Gastroesophageal sphincter (tissue), 4 donors: Measurements from ENCODE around the gene FOXS1. TPM values are rescaled to one million over a fixed set of nuclear protein-coding genes. Genes with fewer than 3 reads are reported as not detected.

Source experiments
- ATAC-seq: fragments of 150-250 bp; one replicate; pipeline ENCODE4 v1.9.1; 2016; ENCODE audit warnings: mild to moderate bottlenecking, moderate library complexity
- H3K27ac ChIP-seq, 4 donors: fragments of 200-600 bp; sonication (generic) in 3 of 4; 1 replicate in 3 of 4; 2 replicates in 1 of 4; pipeline ENCODE4 v1.5.1; 2016 to 2019
- H3K27me3 ChIP-seq: fragments of 200-600 bp; sonication (generic); one replicate; pipeline ENCODE4 v1.5.1; 2019
- H3K36me3 ChIP-seq, 2 donors: fragments of 200-600 bp; sonication (generic); one replicate each; pipeline ENCODE4 v1.5.1; 2019; ENCODE audit warnings: control low read depth in 1 of 2
- H3K4me1 ChIP-seq, 3 donors: fragments of 200-600 bp; sonication (generic); 1 replicate in 2 of 3; 2 replicates in 1 of 3; pipeline ENCODE4 v1.5.1; 2016 to 2019; ENCODE audit warnings: control low read depth in 2 of 3
- H3K4me3 ChIP-seq, 2 donors: fragments of 200-600 bp; sonication (generic); one replicate each; pipeline ENCODE4 v1.5.1; 2019; ENCODE audit warnings: mild to moderate bottlenecking in 1 of 2, moderate library complexity in 1 of 2
- H3K9me3 ChIP-seq, 3 donors: fragments of 200-600 bp; sonication (generic); one replicate each; pipeline ENCODE4 v1.5.1; 2017 to 2019; ENCODE audit warnings: control low read depth in 2 of 3
- EP300 ChIP-seq: sonication (generic); formaldehyde crosslinking; IDR thresholded peaks from one replicate; pipeline ENCODE4 v1.6.1; 2017; ENCODE audit warnings: antibody characterized with exemption, mild to moderate bottlenecking
- POLR2A ChIP-seq, 2 donors: fragments of 450-650 bp; IDR thresholded peaks; one replicate each; pipeline ENCODE4 v1.6.1; 2017; ENCODE audit warnings: antibody characterized with exemption in 2 of 2, mild to moderate bottlenecking in 2 of 2, moderate library complexity in 1 of 2
- POLR2AphosphoS5 ChIP-seq: sonication (generic); formaldehyde crosslinking; IDR thresholded peaks from one replicate; pipeline ENCODE4 v1.6.1; 2017; ENCODE audit warnings: antibody characterized with exemption
- WGBS, 2 donors: methylation state at CpG; one replicate each; pipeline ENCODE4 v1.1.5; 2018; ENCODE audit warnings: low coverage in 1 of 2; 5-methylcytosine and 5-hydroxymethylcytosine counted together
- total RNA-seq, 4 donors: library from RNA; depleted of rRNA; stranded (reverse); fragments of >200 nt; gene quantifications; one replicate each; pipeline ENCODE4 v1.1.0, GENCODE V29; 2016
- TF ChIP-seq, protein P1 (sequence below), 4 experiments: fragments of 200-600 bp in 2 of 4; fragments of 450-650 bp in 2 of 4; sonication (generic) in 1 of 4; IDR thresholded peaks; one replicate each; pipeline ENCODE4 v1.5.1; 2017 to 2019; ENCODE audit warnings: antibody characterized with exemption in 4 of 4, mild to moderate bottlenecking in 2 of 4, moderate library complexity in 2 of 4

Gene FOXS1
- total RNA-seq, 4 donors from 2014 or later = 0.62 to 3.9 (median 2.3) TPM; not detected in 1

DNA sequence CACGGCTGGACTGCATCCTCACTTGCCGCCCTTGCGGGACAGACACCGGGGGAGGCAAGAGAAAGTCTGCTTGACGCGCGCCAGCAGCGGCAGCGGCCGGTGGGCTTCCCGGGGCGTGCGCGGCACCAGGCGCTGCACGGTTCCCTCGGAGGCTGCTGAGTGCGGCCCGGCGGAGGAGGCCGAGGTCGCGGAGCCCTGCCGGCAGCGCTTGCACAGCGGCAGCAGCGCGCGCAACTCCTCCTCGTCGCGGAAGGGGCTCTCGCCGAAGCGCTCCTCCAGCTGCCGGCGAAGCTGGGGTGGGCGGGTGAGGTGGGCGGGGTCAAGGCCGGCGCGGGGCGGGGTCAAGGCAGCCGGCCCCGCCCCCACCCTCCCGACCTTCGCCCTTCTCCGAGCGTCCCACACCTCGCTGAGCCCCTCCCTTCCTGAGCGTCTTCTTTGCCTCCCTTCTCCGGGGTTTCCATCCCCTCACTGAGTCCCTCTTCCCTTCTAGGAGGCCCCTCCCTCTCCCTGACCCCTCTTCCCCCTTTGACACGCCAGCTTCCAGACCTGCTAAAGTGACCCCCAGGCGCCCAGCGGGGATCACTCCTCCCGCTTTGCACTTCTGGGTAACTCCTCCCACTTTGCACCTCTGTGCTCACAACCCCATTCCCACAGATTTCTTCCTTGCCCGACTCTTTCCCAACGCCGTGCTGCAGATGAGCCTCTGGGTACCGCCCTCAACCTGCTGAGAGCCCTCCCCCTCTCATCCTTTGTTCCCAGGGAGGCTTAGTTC lies 16.2 kb upstream of the FOXS1 start:
- H3K4me3 ChIP-seq = peak overlapping the region; percentile 14 to 59

DNA sequence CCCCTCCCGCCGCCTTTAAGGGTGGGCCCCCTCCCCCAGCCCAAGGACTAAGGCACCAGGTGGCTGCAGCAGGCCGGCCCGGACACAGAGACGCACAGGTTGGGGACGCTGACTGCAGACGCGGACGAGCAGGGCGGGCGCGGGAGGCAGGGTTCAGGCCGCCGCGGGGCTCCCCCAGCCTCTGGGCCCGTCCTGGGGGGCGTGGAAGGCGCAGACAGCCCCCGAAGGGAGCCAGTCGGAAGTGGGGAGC lies 15.7 kb upstream of the FOXS1 start:
- Histone ChIP-seq H3K27me3 (peaks cover 33% of the 10 kb centered on the region), H3K27ac (peak overlapping the region in 2 of 4 donors; percentile 8 to 50), H3K36me3 (no peaks in the 10 kb centered on the region), H3K4me1 (peaks cover 0 to 25% (median 13%) of the 10 kb centered on the region in 3 donors), H3K9me3 (no peaks in the 10 kb centered on the region), H3K4me3 (peak overlapping the region; percentile 14 to 59)
- no peak for TF ChIP-seq POLR2A (IDR thresholded peaks at IDR 0.05)
- no peak for TF ChIP-seq EP300
- TF ChIP-seq POLR2AphosphoS5 = no peak
- TF ChIP-seq, protein P1, sequence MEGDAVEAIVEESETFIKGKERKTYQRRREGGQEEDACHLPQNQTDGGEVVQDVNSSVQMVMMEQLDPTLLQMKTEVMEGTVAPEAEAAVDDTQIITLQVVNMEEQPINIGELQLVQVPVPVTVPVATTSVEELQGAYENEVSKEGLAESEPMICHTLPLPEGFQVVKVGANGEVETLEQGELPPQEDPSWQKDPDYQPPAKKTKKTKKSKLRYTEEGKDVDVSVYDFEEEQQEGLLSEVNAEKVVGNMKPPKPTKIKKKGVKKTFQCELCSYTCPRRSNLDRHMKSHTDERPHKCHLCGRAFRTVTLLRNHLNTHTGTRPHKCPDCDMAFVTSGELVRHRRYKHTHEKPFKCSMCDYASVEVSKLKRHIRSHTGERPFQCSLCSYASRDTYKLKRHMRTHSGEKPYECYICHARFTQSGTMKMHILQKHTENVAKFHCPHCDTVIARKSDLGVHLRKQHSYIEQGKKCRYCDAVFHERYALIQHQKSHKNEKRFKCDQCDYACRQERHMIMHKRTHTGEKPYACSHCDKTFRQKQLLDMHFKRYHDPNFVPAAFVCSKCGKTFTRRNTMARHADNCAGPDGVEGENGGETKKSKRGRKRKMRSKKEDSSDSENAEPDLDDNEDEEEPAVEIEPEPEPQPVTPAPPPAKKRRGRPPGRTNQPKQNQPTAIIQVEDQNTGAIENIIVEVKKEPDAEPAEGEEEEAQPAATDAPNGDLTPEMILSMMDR (IDR thresholded peaks at IDR 0.05) = no peak
- peak; percentile 21 for ATAC-seq
- no CpG with 5 or more reads among the region's 20 CpGs for WGBS, 2 donors

More for the DNA sequence above, 16.2 kb upstream of the FOXS1 start:
- WGBS, 2 donors = 34 to 50% methylated on average over 3 to 8 of the region's 60 CpGs
- Histone ChIP-seq H3K27ac (peak overlapping the region in 2 of 4 donors; percentile 8 to 50), H3K4me1 (peaks cover 0 to 25% (median 13%) of the 10 kb centered on the region in 3 donors), H3K36me3 (no peaks in the 10 kb centered on the region), H3K9me3 (no peaks in the 10 kb centered on the region), H3K27me3 (peaks cover 29% of the 10 kb centered on the region)
- TF ChIP-seq POLR2AphosphoS5 = no peak
- TF ChIP-seq EP300 = no peak
- no peak for TF ChIP-seq POLR2A (IDR thresholded peaks at IDR 0.05)
- TF ChIP-seq, protein P1 (IDR thresholded peaks at IDR 0.05) = no peak
- ATAC-seq = peak; percentile 54

DNA sequence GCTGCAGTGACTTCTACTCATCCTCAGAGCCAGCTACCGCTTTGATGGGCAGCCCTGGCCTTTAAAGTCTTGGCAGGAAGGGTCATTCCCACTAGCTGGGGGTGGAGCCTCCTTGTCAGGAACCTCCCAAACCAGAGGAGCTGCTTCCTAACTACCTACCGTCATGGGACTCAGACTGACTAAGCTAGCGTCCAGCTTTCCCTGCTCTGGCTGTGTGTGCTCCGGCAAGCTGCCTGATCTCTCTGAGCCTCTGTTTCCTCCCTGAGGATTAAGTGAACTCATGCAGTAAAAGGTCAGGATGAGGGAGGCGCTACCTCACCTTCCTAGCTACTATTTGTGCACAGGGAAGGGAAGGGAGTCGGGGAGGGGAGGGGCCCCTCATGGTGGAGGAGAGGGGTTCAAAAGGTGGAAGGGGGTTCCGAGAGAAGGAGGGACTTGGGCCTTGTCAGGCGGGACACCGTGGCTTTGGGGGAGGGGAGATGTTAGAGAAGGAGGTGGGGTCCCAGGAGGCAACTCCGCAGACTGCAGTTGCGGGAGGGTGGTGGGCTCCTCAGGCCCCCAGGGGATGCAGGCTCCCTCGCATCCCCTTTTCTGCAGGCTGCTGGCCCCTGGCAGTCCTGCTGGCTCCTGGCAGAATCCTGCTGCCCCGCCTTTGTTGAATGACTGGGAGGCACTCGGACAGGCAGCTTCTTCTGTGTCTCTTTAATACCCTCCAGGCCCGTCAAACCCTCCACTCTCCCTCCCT lies 15.2 kb upstream of the FOXS1 start:
- 0 to 9% methylated on average over 2 to 11 of the region's 15 CpGs for WGBS, 2 donors
- Histone ChIP-seq H3K9me3 (no peaks in the 10 kb centered on the region), H3K4me3 (peak overlapping the region; percentile 14 to 59), H3K36me3 (no peaks in the 10 kb centered on the region), H3K27ac (no peak overlapping the region), H3K4me1 (peaks cover 0 to 25% (median 13%) of the 10 kb centered on the region in 3 donors), H3K27me3 (peaks cover 37% of the 10 kb centered on the region)
- ATAC-seq = peak; percentile 46
- TF ChIP-seq POLR2A (IDR thresholded peaks at IDR 0.05) (no peak), POLR2AphosphoS5 (no peak), EP300 (no peak)
- TF ChIP-seq, protein P1 (IDR thresholded peaks at IDR 0.05) = no peak

DNA sequence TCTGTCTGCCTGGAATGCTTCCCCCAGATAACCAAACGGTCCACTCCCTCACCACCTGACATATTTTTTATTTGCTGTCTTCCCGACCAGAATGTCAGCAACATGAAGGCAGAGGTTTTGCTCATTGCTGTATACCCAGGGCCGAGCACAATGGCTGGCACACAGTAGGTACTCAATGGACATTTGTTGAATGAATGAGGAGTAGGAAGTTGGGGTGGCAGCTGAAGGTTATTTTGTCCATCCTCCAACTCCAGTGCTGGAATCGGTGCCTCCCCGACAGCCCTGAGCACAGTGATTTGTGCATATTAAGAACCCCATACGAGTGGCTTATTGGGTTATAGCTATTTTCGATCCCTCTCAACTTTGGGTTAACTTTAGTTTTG lies 14.6 kb upstream of the FOXS1 start:
- Histone ChIP-seq H3K9me3 (no peaks in the 10 kb centered on the region), H3K4me3 (no peak overlapping the region), H3K27me3 (peaks cover 43% of the 10 kb centered on the region), H3K4me1 (peaks cover 0 to 25% (median 13%) of the 10 kb centered on the region in 3 donors), H3K36me3 (no peaks in the 10 kb centered on the region), H3K27ac (no peak overlapping the region)
- ATAC-seq = no peak
- 37% methylated on average over 5 of the region's 7 CpGs; no CpG with 5 or more reads in 1 of the 2 donors for WGBS, 2 donors
- TF ChIP-seq EP300 = no peak
- TF ChIP-seq, protein P1 (IDR thresholded peaks at IDR 0.05) = no peak
- TF ChIP-seq POLR2A (IDR thresholded peaks at IDR 0.05) = no peak
